Tibial nerve (tissue), 4 donors: Measurements from ENCODE around the gene MORC4. TPM values are rescaled to one million over a fixed set of nuclear protein-coding genes. Genes with fewer than 3 reads are reported as not detected.

Source experiments
- DNase-seq, 2 donors: peaks; one replicate each; pipeline ENCODE4 v3.0.0-alpha.2; 2019; ENCODE audit warnings: low spot score in 2 of 2
- H3K27ac ChIP-seq, 4 donors: fragments of 200-600 bp; sonication (generic) in 3 of 4; one replicate each; pipeline ENCODE4 v1.5.1; 2017 to 2019; ENCODE audit warnings: mild to moderate bottlenecking in 1 of 4
- H3K27me3 ChIP-seq, 2 donors: fragments of 200-600 bp; sonication (generic) in 1 of 2; one replicate each; pipeline versions ENCODE4 v1.5.1 to v1.6.0; 2017 to 2019
- H3K36me3 ChIP-seq, 3 donors: fragments of 200-600 bp; sonication (generic); one replicate each; pipeline ENCODE4 v1.5.1; 2018 to 2019
- H3K4me1 ChIP-seq, 4 donors: fragments of 200-600 bp; sonication (generic) in 3 of 4; one replicate each; pipeline ENCODE4 v1.5.1; 2017 to 2019
- H3K4me3 ChIP-seq, 4 donors: fragments of 200-600 bp; sonication (generic) in 3 of 4; one replicate each; pipeline ENCODE4 v1.5.1; 2017 to 2019; ENCODE audit warnings: mild to moderate bottlenecking in 1 of 4, moderate library complexity in 1 of 4
- H3K9me3 ChIP-seq, 4 donors: fragments of 200-600 bp; sonication (generic) in 3 of 4; one replicate each; pipeline ENCODE4 v1.5.1; 2017 to 2019
- EP300 ChIP-seq, 2 donors: sonication (generic); formaldehyde crosslinking; IDR thresholded peaks; one replicate each; pipeline ENCODE4 v1.6.1; 2017; ENCODE audit warnings: antibody characterized with exemption in 2 of 2, mild to moderate bottlenecking in 1 of 2
- POLR2A ChIP-seq, 2 donors: fragments of 450-650 bp; IDR thresholded peaks; one replicate each; pipeline ENCODE4 v1.6.1; 2017; ENCODE audit warnings: antibody characterized with exemption in 2 of 2, mild to moderate bottlenecking in 2 of 2, moderate library complexity in 2 of 2
- WGBS, 2 donors: methylation state at CpG; one replicate each; pipeline ENCODE4 v1.1.5; 2018; 5-methylcytosine and 5-hydroxymethylcytosine counted together
- total RNA-seq, 4 donors: library from RNA; depleted of rRNA; stranded (reverse); fragments of >200 nt; gene quantifications; one replicate each; pipeline ENCODE4 v1.1.0, GENCODE V29; 2016
- TF ChIP-seq, protein P1 (sequence below), 5 experiments: fragments of 200-600 bp in 3 of 5; fragments of 450-650 bp in 2 of 5; sonication (generic) in 3 of 5; IDR thresholded peaks; one replicate each; pipeline ENCODE4 v1.5.1; 2016 to 2019; ENCODE audit warnings: antibody characterized with exemption in 5 of 5, mild to moderate bottlenecking in 3 of 5, moderate library complexity in 2 of 5

The MORC4 gene
- total RNA-seq, 4 donors from 2014 or later: 14.1 to 27.1 (median 21.6) TPM

DNA sequence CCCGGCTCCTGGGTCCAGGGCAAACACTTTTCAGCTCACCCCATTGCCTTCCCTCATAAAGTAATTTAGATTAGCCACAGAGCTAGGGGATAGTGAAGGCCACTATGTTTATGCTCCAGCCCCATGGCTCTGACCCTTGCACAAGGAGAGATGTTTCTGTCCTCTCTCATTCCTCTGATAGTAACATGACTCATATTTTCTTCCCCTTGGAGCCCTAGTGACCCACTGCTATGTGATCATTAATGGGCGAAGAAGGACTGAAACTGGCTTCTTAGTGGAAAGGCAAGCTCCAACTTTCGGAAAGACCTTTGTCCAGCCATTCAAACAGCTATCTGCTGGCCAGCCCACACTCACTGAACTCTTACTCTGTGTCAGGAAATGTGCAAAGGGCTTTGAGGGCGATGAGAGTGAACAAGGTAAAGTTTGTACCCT lies 67.5 kb downstream of the MORC4 start:
- Histone ChIP-seq H3K36me3 (peaks cover 0 to under 1% (median 0%) of the 10 kb centered on the region in 3 donors), H3K4me3 (no peak overlapping the region), H3K27ac (peak overlapping the region in 2 of 4 donors; percentile 11 to 49), H3K4me1 (peaks cover 0 to 9% (median 4%) of the 10 kb centered on the region in 4 donors), H3K27me3 (peaks cover 0 to 4% of the 10 kb centered on the region in 2 donors), H3K9me3 (no peaks in the 10 kb centered on the region)
- TF ChIP-seq, protein P1, sequence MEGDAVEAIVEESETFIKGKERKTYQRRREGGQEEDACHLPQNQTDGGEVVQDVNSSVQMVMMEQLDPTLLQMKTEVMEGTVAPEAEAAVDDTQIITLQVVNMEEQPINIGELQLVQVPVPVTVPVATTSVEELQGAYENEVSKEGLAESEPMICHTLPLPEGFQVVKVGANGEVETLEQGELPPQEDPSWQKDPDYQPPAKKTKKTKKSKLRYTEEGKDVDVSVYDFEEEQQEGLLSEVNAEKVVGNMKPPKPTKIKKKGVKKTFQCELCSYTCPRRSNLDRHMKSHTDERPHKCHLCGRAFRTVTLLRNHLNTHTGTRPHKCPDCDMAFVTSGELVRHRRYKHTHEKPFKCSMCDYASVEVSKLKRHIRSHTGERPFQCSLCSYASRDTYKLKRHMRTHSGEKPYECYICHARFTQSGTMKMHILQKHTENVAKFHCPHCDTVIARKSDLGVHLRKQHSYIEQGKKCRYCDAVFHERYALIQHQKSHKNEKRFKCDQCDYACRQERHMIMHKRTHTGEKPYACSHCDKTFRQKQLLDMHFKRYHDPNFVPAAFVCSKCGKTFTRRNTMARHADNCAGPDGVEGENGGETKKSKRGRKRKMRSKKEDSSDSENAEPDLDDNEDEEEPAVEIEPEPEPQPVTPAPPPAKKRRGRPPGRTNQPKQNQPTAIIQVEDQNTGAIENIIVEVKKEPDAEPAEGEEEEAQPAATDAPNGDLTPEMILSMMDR (IDR thresholded peaks at IDR 0.05): no peak
- no peak for TF ChIP-seq POLR2A (IDR thresholded peaks at IDR 0.05)
- no peak for TF ChIP-seq EP300 (IDR thresholded peaks at IDR 0.05)
- 48 to 53% methylated on average over 4 of the region's 4 CpGs for WGBS, 2 donors
- no peak for DNase-seq

DNA sequence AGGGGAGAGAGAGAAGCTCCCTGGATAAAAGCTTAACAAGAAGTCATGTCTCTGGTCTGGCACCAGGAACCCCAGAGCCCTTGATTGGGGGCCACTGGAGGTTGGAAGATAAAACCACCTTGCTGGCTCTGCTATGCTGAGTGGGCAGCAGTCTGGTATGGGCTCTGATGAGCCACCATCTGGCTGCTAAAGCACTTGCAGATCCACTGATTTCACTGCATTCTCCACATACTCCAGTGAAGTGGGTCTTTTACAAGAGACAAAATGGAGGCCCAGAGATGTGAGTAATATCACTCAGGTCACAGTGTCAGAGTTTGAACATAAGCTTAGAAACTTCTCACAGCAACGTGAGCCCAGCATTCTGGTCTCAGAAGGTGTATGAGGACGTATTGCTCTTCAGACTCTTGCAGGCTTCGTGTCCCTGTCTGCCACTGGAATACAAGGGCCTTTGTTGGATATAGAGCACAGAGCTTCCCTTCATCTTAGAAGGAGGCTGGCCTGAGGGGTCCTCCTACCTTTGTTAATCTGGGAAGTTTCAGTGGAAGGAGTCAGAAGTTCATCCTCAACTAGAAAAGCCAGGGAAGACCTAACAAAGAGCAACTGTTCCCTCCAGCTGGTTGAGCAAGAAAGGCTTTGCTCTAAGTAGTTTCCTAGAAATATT lies 68.1 kb downstream of the MORC4 start:
- no peak for DNase-seq
- no peaks in the 10 kb centered on the region for H3K9me3 ChIP-seq
- WGBS, 2 donors: 35 to 40% methylated on average over 1 to 3 of the region's 3 CpGs
- H3K27ac ChIP-seq: peak overlapping the region in 2 of 4 donors; percentile 11 to 49
- TF ChIP-seq, protein P1 (IDR thresholded peaks at IDR 0.05): no peak
- no peaks in the 10 kb centered on the region for H3K36me3 ChIP-seq
- H3K4me1 ChIP-seq: peaks cover 0 to 9% (median 4%) of the 10 kb centered on the region in 4 donors
- H3K27me3 ChIP-seq: no peaks in the 10 kb centered on the region
- H3K4me3 ChIP-seq: no peak overlapping the region

DNA sequence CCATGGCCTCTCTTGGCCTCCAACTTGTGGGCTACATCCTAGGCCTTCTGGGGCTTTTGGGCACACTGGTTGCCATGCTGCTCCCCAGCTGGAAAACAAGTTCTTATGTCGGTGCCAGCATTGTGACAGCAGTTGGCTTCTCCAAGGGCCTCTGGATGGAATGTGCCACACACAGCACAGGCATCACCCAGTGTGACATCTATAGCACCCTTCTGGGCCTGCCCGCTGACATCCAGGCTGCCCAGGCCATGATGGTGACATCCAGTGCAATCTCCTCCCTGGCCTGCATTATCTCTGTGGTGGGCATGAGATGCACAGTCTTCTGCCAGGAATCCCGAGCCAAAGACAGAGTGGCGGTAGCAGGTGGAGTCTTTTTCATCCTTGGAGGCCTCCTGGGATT lies 71.8 kb downstream of the MORC4 start:
- 80 to 95% methylated on average over 4 of the region's 4 CpGs for whole genome bisulfite sequencing, 2 donors
- H3K4me1 ChIP-seq: peaks cover 0 to 7% (median 2%) of the 10 kb centered on the region in 4 donors
- no peak overlapping the region for H3K4me3 ChIP-seq
- no peaks in the 10 kb centered on the region for H3K27me3 ChIP-seq
- no peak overlapping the region for H3K27ac ChIP-seq
- TF ChIP-seq, protein P1 (IDR thresholded peaks at IDR 0.05): no peak
- TF ChIP-seq POLR2A (IDR thresholded peaks at IDR 0.05): no peak
- TF ChIP-seq EP300 (IDR thresholded peaks at IDR 0.05): no peak
- no peaks in the 10 kb centered on the region for H3K9me3 ChIP-seq
- no peak for DNase-seq
- H3K36me3 ChIP-seq: no peaks in the 10 kb centered on the region

DNA sequence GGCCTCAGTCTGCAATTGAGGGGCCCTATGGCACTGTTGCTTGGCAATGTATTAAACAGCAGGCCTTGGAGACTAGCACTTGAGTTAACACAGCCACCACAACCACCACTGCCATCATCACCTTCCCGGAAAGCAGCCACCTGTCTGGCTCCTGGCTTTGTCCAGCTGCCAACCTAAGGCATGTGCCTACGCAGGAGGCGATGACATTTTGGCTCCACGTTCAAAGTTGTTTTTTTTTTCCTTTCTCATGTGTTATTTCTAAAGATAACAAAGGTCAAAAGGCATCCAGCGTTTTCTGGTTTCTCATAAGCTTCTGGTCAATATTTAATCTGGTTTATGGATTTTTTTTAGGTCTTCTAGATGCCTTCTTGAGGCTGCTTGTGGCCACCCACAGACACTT lies 72.3 kb downstream of the MORC4 start:
- H3K36me3 ChIP-seq: no peaks in the 10 kb centered on the region
- H3K27ac ChIP-seq: no peak overlapping the region
- peaks cover 0 to 1% (median 0%) of the 10 kb centered on the region in 4 donors for H3K4me1 ChIP-seq
- H3K27me3 ChIP-seq: no peaks in the 10 kb centered on the region
- H3K9me3 ChIP-seq: no peaks in the 10 kb centered on the region
- no peak for DNase-seq
- WGBS, 2 donors: 78 to 83% methylated on average over 5 of the region's 5 CpGs
- H3K4me3 ChIP-seq: no peak overlapping the region
- TF ChIP-seq EP300 (IDR thresholded peaks at IDR 0.05) (no peak), POLR2A (IDR thresholded peaks at IDR 0.05) (no peak)
- TF ChIP-seq, protein P1 (IDR thresholded peaks at IDR 0.05): no peak

DNA sequence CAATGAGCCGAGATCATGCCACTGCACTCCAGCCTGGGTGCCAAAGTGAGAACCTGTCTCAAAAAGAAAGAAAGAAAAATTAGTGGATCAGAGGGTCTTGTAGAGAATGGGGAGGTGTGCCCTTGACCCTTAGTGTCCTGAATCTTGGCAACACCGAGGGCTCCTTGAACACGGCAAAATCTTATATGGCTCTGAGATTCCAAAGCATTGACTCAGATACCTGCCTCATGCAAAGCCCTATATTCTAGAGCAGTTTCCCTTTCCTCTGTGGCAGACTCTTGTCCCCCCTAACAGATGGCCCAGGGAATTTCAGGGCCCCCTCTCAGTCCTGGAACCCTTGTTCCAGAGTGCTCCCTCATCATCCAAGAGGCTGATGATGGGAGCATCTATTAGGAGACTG lies 73.0 kb downstream of the MORC4 start:
- no peaks in the 10 kb centered on the region for H3K27me3 ChIP-seq
- H3K9me3 ChIP-seq: no peaks in the 10 kb centered on the region
- no peaks in the 10 kb centered on the region for H3K4me1 ChIP-seq
- no peak overlapping the region for H3K27ac ChIP-seq
- TF ChIP-seq POLR2A (IDR thresholded peaks at IDR 0.05) (no peak), EP300 (IDR thresholded peaks at IDR 0.05) (no peak)
- TF ChIP-seq, protein P1 (IDR thresholded peaks at IDR 0.05): no peak
- 90 to 94% methylated on average over 2 to 3 of the region's 3 CpGs for WGBS, 2 donors
- no peak for DNase-seq
- H3K36me3 ChIP-seq: no peaks in the 10 kb centered on the region
- no peak overlapping the region for H3K4me3 ChIP-seq
